Measurements from ENCODE around the gene LRRC8B. TPM values are rescaled to one million over a fixed set of nuclear protein-coding genes. Genes with fewer than 3 reads are reported as not detected.

LRRC8B gene
- total and polyA plus RNA-seq, 2 of the 8 experiments (the other 6 are each of a cell fraction or from before 2014, with no cell fraction given) = 18.4 to 29.2 TPM

DNA sequence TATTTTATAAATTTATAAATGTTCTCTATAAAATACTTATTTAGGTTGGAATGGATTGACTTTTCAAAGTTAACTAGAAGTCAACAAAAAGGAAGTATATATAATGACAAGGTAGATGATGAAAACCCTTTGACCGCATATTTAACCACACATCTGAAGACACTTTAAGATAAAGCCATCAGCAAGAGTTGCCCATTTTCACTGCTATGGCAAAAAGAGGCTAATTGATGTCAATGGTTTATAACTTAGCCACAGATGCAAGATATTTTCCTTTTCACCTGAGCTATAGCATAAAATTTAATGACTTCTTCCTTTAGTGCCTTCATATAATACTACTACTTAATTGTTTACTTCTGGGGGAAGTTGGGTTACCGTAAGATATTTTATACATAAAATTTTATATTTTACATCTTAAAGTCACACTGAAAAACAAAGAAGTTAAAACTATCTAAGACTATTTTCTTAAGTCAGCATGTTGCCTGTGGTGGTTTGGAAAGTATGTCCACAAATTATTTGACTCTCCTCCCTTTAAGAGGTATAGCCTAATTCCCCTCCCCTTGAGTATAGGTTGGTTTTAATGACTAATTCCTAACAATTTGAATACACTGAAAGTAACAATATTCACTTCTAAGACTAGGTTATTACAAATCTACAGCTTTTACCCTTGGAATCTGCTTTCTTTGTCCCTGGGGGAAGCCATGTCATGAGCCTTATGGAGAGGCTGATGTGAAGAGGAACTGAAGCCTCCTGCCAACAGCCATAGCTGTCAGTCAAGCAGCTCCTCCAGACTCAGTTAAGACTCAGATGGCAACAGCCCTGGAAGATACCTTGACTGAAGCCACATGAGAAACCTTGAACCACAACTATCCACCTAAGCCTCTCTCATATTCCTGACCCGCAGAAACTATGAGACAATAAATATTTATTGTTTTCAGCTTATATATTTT, 40.3 kb upstream of the LRRC8B start (continued):
- TF ChIP-seq, protein P1, sequence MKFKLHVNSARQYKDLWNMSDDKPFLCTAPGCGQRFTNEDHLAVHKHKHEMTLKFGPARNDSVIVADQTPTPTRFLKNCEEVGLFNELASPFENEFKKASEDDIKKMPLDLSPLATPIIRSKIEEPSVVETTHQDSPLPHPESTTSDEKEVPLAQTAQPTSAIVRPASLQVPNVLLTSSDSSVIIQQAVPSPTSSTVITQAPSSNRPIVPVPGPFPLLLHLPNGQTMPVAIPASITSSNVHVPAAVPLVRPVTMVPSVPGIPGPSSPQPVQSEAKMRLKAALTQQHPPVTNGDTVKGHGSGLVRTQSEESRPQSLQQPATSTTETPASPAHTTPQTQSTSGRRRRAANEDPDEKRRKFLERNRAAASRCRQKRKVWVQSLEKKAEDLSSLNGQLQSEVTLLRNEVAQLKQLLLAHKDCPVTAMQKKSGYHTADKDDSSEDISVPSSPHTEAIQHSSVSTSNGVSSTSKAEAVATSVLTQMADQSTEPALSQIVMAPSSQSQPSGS (IDR thresholded peaks at IDR 0.05; ENCODE audit: low read length) = no peak
- no peak for TF ChIP-seq JUN (IDR thresholded peaks at IDR 0.05; ENCODE audit: low read depth, low read length)
- no peak for TF ChIP-seq CEBPB (IDR thresholded peaks at IDR 0.05; ENCODE audit: low read depth, low read length)
- no peak for TF ChIP-seq TAF1 (IDR thresholded peaks at IDR 0.05; ENCODE audit: low read depth, low read length)
- TF ChIP-seq SP2 (IDR thresholded peaks at IDR 0.05; ENCODE audit: low read length) = no peak
- TF ChIP-seq RXRA (IDR thresholded peaks at IDR 0.05; ENCODE audit: insufficient read depth, low read depth, low read length) = no peak
- TF ChIP-seq NRF1 (IDR thresholded peaks at IDR 0.05; ENCODE audit: low read depth, low read length) = no peak
- TF ChIP-seq, protein P2, sequence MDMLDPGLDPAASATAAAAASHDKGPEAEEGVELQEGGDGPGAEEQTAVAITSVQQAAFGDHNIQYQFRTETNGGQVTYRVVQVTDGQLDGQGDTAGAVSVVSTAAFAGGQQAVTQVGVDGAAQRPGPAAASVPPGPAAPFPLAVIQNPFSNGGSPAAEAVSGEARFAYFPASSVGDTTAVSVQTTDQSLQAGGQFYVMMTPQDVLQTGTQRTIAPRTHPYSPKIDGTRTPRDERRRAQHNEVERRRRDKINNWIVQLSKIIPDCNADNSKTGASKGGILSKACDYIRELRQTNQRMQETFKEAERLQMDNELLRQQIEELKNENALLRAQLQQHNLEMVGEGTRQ (IDR thresholded peaks at IDR 0.05; ENCODE audit: low read length) = no peak

All from H1 (cell line).